HG02610 (cell line): ENCODE measurements around the gene POR.

Experiments
- ATAC-seq: cut with Tn5 transposase; IDR thresholded peaks from one replicate; pipeline ENCODE4 v1.9.1; 2021; ENCODE audit warnings: mild to moderate bottlenecking, moderate library complexity; ENCODE audit not compliant: unreplicated experiment

POR gene

DNA sequence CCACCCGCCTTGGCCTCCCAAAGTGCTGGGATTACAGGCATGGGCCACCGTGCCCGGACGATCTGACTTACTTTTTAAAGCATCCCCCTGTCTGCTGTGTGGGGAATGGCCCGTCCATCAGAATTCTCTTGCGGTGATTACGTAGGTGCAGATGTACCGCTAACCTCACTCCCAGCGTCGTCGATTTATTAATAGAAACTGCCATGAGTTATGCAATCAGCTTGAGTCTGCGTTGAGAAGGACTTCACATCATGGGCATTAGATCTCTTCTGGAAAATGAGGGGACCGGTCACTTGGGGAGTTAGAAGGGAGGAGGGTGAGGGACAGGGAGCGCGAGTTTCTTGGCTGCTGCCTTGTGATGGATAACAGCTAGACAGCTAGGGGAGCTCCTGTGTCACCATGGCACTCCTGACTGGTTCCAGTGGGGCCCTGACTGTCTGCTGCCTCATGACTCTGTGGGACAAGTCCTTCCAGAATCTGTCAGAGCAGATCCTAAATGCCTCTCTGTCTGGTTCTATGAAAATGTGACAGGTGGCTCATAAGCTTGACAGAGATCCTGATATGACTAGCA is 35.2 kb downstream of the POR start:
- ATAC-seq = no peak

- ATAC-seq = no peak
These were observed 36.6 kb downstream of the POR start for GRCh38 chr7:75951506-75951905.

DNA sequence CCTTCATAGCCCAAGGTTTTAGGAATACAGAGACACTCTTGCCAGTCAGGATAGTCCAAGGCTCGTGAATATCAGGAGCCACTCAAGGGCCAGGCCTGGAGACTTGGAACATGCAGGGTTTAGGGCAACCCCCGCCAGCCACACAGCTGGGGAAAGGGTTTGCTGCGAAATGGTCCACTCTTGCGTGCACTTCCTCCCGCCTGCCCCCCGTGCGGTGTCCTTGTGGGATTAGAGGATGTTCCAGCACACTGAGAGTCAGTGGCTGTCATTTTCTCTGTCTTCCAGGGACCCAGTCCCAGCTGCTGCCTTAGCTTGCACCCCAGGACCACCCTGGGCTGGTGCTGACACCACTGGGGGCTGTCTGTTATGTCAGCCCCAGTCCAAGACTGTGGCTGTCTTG is 38.5 kb downstream of the POR start:
- no peak for ATAC-seq

DNA sequence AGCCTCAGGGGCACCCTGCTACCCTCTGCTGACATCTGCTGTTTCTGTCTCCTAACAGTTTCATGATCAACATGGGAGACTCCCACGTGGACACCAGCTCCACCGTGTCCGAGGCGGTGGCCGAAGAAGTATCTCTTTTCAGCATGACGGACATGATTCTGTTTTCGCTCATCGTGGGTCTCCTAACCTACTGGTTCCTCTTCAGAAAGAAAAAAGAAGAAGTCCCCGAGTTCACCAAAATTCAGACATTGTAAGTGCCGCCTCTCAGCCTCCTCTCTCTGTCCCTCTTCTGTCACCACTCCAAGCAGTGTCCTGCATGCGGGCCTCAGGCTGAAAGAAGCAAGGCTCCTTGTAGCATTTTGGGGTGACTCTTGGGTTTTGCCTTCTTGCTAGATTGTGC is 39.0 kb downstream of the POR start:
- no peak for ATAC-seq

GRCh38 chr7:75955331-75955955 is 40.5 kb downstream of the POR start:
- no peak for ATAC-seq

GRCh38 chr7:75957021-75957736 is 42.2 kb downstream of the POR start:
- no peak for ATAC-seq

- no peak for ATAC-seq
These were observed 44.0 kb downstream of the POR start for GRCh38 chr7:75958802-75959543.

GRCh38 chr7:75960372-75960771 is 45.4 kb downstream of the POR start:
- ATAC-seq = no peak

- ATAC-seq = no peak
These were observed 46.3 kb downstream of the POR start for GRCh38 chr7:75961218-75961617.

DNA sequence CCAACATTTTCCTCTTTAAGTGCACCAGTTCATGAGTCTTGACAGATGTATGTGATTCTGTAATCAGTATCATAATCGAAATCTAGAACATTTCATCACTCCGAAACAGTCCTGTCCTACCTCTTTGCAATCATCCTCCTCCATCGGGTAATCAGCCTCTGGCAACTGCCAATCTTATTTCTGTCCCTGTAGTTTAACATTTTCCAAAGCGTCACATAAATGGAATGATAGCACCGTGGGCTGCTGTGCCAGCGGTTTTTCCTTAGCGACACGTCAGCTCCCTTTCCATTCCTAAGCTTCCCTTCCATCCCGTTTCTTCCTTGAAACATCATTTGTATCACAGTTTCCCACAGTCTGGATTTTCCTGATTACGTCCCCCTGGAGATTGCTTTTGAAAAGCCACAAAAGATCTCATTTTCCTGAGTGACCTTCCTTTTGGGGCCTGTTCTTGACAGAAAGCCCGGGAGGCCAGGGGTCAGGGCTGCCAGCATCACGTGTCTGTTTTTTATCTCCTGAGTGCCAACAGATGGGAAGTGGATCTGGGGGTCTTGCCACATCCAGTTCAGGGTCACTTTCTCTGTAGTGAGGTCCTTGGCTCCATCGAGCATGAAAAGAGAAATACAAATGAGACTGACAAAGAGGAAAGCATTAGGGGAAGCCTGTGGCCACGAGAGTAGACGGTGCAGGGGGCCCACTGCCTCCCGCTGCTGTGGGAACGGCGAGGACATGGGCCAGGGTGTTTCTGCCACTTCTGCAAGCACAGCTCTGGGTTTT is 47.8 kb downstream of the POR start:
- ATAC-seq = no peak

DNA sequence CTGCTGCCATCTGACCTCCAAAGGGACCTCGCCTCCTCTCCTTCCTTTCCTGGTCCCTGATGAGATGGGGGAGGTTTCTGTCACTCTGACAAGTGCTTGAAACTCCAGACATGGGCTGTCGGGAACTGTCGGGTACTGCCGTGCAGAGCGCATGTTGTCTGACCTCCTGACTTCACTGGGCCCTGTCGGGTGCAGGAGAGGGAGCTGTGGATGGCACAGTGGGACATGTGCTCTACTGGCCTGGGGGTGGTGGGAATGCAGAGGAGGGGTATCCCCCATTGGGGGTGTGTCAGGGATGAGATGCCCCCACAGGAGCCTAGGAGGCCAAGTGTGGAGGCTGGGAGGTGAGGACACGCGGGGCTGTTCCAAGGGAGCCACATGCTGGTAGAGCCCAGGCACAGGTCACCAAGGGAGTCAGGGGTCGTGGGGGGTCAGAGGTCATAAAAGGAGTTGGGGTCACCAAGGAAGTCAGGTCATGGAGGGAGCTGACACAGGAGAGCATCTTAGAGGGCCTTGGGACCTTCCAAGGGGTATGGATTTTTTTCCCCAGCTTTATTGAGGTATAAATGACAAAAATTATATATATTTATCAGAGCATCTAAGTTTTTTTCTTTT is 48.5 kb downstream of the POR start:
- no peak for ATAC-seq

DNA sequence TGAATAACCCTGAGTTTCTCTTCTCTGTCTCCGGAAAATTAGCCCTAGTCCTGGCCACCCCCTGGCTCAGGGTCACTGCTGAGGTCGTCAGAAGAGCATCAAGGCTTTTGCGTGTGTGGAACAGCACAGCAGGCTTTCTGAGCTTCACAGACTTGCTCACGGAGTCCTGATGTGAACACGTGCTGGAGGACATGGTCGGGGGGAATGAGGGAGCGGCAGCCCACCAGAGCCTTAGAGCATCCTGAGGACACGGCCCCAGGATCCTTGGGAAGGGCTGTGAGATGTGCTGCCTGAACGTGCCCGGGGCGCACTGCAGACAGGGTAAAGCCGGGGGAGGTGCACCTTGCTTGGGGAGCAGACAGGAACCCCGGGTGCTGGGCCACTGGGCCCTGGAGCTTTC is 50.7 kb downstream of the POR start:
- no peak for ATAC-seq

GRCh38 chr7:75966190-75966961 is 51.4 kb downstream of the POR start:
- ATAC-seq = no peak

DNA sequence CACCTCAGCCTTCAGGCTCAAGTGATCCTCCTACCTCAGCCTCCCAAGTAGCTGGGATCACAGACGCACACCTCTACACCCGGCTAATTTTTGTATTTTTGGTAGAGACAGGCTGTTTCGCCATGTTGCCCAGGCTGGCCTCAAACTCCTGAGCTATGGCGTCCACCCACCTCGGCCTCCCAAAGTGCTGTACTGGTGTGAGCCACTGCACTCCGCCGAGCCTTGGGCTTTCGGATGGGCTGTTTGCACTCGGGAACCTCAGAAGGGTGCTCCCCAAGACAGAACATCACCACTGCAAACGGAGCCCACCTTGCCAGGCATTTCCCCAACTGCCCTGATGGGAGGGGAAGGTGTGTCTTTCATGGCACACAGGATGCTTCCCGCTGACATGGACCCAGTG is 52.1 kb downstream of the POR start:
- no peak for ATAC-seq

DNA sequence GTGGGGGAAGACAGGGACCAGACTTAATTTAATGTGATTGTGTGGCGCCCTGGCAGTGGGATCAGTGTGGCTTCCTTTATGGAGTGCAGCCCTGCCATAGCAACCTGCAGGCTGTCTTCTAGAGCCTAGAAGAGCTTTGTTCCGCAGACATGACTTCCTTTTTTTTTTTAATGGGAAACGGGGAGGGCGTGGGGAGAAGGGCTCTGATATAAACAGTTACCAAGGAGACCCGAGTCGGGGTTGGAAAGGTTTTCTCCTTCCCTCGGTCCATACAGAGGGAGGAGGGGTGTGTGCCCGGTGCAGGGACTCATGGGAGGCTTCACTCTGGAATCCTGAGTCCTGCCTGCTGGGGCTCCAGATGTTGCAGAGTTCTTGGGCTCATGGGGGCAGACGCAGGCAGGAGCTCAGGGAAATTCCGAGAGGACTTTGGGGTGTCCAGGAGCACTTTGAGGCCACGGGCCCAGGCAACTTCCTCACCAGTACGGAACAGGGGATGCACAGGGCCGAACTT is 52.6 kb downstream of the POR start:
- ATAC-seq = no peak

DNA sequence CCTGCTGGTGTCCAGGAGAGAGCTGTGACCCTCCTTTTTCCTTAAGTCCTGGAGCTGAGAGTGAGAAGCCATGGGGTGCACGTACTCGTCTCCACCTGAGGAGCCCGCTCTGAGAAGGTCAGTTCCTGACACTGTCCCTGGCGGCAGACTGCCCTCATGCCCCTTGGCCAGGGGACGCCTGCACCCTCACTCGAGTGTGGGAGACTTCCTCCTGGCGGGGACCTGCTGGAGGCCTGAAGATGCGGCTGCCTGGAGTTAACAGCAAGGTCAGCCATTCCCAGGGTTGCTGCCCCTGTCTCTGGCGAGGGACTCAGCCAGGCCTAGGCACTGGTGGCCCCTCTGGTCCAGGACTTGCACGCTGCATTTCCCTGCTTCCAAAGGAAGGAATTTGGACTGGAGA is 53.1 kb downstream of the POR start:
- no peak for ATAC-seq

- ATAC-seq = no peak
These were observed 53.6 kb downstream of the POR start for GRCh38 chr7:75968561-75969001.

- no peak for ATAC-seq
These were observed 54.2 kb downstream of the POR start for GRCh38 chr7:75969182-75969581.

DNA sequence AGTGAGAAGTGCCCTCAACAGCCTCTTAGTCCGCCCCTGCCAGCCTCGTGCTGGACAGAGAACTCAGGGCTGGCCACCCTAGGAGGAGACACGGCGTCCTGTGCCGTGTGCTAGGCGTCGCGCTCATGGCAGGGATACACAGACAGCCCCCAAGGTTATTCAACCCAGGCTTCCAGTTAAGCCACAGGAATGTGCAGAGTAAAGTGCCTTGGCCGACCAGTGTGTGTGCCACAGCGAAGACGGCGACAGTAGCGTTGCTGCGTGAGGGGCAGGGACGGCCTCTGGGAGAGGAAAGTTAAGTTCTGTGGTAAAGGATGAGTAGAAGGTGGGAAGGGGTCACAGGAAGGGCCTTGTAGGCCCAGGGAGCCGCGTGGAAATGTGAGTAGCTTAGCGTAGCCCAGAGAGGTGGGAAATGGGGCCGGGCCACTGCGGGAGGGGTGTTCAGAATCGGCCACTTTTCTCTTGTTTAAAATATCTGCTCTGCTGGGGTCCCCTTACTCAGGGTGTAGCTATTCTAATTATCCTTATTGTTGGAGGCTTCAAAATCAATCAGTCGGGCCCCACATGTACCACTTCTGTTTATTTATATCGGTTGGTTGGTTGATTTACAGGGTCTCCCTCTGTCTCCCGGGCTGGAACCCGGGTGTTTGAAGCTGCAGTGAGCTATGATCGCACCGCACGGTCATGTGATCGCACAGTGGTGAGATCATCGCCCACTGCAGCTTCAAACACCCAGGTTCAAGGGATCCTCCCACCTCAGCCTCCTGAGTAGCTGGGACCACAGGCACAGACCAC is 54.9 kb downstream of the POR start:
- ATAC-seq = no peak
